ENCODE data around the gene TBC1D8.

The TBC1D8 gene

DNA sequence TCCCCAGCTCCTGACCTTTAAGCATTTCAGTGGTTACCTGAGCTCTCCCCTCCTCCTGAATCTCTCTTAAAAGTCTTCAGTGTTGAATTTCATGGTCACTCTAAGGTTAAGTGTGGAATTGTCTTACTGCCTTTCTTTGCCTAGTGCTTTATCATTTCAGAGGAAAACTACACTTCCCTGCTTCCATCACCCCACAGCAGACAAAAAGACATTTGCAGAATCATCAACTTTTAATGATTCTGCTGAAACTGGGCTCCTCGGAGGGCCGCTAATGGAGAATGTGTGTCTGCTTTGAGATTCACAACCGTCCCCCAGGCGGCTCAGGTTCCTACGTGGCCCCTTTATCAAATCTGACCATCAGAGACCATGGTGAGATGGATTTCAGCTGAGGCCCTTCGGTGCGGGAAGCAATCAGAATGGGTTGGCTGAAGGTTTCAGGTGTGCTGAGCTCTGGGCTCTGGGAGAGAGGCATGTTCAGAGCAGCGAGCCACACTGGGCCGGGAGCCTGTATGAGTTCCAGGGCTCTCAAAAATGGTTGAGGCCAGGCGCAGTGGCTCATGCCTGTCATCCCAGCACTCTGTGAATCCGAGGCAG lies 41.9 kb upstream of the TBC1D8 start:
- no peak overlapping the region for H3K4me3 ChIP-seq (ENCODE audit: low read depth, low read length)

DNA sequence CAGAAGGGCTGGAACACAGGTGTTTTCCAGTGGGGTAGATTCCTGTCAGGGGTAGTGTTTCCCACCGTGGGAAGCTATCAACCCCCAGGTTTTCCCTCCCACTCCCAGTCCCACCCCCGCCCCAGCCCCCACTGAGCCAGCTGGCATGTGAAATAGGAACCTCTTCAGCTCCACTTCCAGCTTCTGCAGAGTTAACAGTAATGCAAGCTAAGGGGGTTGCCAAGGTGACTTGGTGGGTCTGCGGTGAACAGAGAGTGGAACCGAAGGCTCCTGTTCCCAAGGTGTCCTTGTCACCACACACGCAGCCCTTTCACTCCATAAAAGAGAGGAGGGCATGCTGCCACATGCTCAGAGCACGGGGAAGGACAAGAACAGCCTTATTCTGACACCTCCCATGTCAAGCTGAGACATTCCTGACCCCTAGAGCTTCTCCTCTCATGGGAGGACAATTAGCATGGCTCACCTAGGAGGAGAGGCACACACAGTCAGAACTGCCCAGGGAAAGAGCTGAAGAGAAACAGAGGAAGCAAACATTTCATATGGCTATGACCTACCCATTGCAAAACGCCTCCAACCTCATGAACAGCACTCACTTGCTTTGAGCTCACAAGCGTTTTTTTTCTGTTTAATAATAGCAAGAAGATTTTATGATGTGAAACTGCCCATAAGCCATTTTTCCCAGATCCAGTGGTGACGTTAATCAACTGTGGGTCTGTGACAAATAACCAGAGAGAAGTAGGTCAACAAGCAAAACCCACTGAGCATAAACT lies 39.8 kb upstream of the TBC1D8 start:
- H3K4me3 ChIP-seq (ENCODE audit: low read depth, low read length): no peak overlapping the region
- TF ChIP-seq, protein P1, sequence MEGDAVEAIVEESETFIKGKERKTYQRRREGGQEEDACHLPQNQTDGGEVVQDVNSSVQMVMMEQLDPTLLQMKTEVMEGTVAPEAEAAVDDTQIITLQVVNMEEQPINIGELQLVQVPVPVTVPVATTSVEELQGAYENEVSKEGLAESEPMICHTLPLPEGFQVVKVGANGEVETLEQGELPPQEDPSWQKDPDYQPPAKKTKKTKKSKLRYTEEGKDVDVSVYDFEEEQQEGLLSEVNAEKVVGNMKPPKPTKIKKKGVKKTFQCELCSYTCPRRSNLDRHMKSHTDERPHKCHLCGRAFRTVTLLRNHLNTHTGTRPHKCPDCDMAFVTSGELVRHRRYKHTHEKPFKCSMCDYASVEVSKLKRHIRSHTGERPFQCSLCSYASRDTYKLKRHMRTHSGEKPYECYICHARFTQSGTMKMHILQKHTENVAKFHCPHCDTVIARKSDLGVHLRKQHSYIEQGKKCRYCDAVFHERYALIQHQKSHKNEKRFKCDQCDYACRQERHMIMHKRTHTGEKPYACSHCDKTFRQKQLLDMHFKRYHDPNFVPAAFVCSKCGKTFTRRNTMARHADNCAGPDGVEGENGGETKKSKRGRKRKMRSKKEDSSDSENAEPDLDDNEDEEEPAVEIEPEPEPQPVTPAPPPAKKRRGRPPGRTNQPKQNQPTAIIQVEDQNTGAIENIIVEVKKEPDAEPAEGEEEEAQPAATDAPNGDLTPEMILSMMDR (IDR thresholded peaks at IDR 0.05; ENCODE audit: control insufficient read depth, extremely low read depth, insufficient read depth): no peak
- no peak for DNase-seq (ENCODE audit: low read depth)

More for the DNA sequence above, 41.9 kb upstream of the TBC1D8 start:
- no peak for DNase-seq (ENCODE audit: low read depth)
- TF ChIP-seq, protein P1 (IDR thresholded peaks at IDR 0.05; ENCODE audit: control insufficient read depth, extremely low read depth, insufficient read depth): no peak

DNA sequence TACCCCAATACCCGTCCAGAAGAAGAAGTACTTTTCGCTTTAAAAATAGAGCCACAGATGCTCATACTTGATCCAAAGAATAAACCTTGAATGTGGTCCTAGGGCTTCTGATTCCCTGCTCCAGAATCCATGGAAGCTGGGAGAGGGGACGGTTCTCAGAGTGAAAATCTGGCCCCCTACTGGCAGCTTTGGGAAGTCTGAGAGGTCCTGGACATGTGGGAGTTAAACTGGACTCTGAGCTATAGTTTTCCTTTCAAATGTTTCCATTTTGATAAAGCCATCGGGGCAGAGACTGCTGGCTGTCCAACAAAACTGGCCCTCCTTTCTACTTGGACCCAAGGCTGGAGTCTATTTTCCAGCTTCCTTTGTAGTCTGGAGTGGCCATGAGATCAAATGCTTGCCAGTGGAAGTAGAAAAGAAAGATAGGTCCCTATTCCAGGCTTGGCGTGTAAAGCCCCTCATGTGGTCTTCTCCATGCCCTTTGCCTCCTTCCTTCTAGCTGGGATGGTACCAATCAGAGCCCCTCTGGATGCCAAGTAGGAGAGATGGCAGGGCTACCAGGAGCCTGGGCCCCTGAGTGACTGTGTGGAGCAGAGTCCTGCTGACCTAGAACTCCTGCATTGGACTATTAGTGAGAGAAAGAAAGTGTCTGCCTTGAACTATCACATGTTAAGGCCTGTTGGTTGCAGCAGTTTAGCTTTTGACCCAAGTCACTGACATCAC lies 37.7 kb upstream of the TBC1D8 start:
- no peak for DNase-seq (ENCODE audit: low read depth)
- TF ChIP-seq, protein P1 (IDR thresholded peaks at IDR 0.05; ENCODE audit: control insufficient read depth, extremely low read depth, insufficient read depth): peak; percentile 38
- H3K4me3 ChIP-seq (ENCODE audit: low read depth, low read length): no peak overlapping the region

DNA sequence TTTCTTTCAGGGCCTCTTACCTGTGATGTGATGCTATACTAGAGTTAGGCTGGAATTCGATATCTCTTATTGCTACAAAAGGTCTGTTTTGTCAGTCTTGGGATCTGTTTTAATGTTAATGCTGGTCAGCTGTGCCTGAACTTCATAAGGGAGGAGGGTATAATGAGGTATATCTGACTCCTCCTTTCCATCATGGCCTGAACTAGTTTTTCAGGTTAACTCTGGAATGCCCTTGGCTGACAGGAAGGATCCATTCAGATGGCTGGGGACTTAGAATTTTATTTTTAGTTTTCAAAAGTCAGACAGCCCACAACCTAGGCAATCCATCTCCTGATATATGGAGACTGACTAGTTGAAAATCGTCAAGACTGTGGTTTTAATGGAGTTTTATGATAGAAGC lies 35.9 kb upstream of the TBC1D8 start:
- no peak overlapping the region for H3K4me3 ChIP-seq (ENCODE audit: low read depth, low read length)
- DNase-seq (ENCODE audit: low read depth): peak; percentile 25
- TF ChIP-seq, protein P1 (IDR thresholded peaks at IDR 0.05; ENCODE audit: control insufficient read depth, extremely low read depth, insufficient read depth): no peak

DNA sequence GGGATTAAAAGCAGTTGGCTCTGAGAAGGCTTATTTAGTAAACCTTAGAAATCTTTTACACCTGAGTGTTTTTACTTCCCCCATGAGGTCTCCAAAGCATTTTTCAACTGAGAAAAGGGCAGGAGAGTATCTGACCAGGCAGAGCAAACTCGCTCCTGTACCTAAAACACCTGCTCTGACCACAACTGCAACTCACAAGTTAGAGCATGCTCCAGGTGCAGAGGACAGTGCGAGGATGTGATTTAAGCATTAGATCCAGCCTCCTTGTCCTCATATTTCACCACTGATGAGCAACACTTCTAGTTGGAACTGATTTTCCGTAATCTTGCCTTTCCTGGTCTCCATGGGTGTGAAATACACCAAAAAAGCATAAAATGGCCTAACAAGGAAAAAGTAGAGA lies 34.5 kb upstream of the TBC1D8 start:
- TF ChIP-seq, protein P1 (IDR thresholded peaks at IDR 0.05; ENCODE audit: control insufficient read depth, extremely low read depth, insufficient read depth): no peak
- no peak for DNase-seq (ENCODE audit: low read depth)
- no peak overlapping the region for H3K4me3 ChIP-seq (ENCODE audit: low read depth, low read length)

DNA sequence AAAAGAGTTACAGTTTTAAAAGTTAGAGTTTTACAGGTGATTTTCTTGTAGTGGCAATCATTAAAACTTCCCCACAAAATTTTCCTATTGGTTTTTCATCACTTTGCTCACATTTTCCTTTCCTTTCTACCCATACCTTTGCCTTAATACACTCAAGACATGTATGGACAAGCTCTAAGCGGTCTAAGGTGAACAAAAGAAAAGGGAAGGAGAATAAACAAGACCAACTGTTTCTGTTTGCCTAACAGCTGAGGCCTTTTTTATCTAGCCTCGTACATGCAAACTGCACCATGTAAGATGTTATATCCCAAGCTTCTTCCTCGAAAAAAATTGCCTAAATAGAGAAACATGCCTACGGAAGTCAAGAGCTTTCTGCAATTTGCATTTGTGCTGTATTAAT lies 33.9 kb upstream of the TBC1D8 start:
- TF ChIP-seq, protein P1 (IDR thresholded peaks at IDR 0.05; ENCODE audit: control insufficient read depth, extremely low read depth, insufficient read depth): no peak
- no peak for DNase-seq (ENCODE audit: low read depth)

More for the DNA sequence above, 33.9 kb upstream of the TBC1D8 start:
- no peak overlapping the region for H3K4me3 ChIP-seq (ENCODE audit: low read depth, low read length)

Measured in LNCaP clone FGC (cell line).